ENCODE results near the gene POMC.
A peak's percentile ranks its signal among the peaks of the same experiment; 100 is the strongest.
"Not testable (repeated sequence)": the region's sequence is repeated elsewhere in the genome, so short reads cannot be mapped to it uniquely, and the experiment has no call there.

Gene POMC

GRCh38 chr2:25168256-25169072 lies at the start of gene POMC:
TSS of gene POMC (minus strand) at chr2:25168580. CDS start at chr2:25164772, 3,808 bp downstream.
- no peak for DNase-seq

DNA sequence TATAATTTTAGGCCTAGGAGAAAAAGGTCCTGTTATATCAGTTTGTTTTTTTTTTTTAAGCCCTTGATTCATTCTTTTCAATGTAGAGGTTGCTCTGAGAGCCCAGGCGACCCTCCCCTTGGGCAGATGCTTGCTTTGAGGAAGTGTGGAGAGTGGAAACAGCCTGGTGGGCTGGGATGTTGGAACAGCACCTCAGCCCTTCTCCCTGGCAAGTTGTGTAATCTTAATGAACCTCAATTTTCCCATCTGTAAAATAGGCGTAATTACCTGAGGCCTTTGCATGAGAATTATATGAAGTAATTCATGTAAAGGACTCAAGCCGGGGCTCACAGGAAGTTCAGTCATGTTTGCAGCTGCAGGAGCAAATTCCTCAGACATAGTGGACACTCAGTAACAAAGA lies 49.7 kb upstream of the POMC start:
- DNase-seq, result no peak

- DNase-seq, result no peak
Observed at GRCh38 chr2:25215948-25216679, 47.7 kb upstream of the POMC start.

DNA sequence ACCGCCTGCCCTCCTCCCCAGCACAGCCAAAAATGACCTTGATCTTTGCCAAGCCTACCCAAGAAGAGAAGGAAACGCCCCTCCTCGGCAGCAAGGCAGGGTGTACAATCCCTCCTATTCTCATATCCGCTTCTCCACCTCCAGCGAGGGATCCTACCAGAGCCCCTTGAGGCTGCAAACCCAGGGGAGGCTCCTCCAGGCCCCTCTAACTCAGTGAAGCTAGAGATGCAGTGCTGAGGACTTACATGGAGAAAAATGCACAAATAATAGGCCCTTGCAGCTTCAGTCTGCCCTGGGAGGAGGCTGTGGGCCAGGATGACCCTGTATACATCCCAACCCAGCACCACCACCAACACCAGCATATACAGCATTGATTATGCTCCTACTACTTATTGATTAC lies 46.9 kb upstream of the POMC start:
- DNase-seq, result no peak

DNA sequence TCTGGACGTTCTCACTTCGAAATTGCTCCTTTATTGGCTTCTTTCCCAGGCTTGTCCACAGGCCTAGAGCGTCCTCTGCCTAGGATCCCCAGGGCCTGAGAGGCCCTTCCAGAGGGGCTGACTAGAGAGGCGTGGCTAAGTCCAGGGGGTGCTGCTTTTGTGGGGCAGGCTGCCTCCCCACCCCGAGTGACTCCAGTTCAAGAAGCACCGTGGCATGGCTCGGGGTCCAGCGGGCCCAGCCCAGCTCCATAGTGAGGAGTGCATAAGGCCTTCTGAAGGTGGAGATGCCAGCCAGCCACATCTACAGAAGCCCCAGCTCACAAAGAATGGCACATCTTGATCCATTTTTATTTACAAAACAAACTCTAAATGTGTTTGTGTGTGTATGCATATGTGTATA lies 44.8 kb upstream of the POMC start:
- no peak for DNase-seq

GRCh38 chr2:25210923-25211322 lies 42.5 kb upstream of the POMC start:
- DNase-seq, result not testable (repeated sequence)

- DNase-seq, result no peak
Observed at GRCh38 chr2:25207078-25207545, 38.7 kb upstream of the POMC start.

DNA sequence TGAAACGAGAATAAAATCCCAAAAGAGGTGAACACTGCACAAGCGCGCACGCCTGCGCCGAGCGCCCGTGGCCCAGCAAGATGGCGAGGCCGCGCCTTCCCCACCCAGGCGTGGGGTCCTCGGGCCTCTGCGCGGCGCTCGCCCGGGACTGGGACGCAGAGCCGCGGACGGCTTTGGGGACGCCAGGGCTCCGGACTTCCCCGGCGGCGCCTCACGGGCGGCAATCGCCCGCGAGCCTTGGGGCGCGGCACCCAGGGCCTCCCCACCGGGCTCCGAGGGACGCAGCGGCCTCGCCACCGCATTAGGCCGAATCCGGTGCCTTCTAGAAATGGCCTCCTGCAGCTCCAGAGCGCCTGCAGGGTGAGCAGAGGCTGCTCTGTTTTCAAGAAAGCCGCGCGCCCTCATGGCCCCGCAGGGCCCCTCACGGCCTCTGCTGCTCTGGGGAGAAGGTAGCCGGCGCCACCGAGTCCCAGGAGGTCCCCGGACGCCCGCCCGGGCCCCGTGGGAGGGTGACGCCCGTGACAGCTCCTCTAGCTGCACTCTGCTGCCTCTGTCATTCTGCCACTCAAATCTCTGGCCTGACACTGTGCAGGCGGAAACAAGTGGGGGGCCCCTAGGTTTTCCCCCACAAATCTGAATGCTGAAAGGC lies 35.9 kb upstream of the POMC start:
- DNase-seq, result no peak

GRCh38 chr2:25202275-25202674 lies 33.9 kb upstream of the POMC start:
- no peak for DNase-seq

DNA sequence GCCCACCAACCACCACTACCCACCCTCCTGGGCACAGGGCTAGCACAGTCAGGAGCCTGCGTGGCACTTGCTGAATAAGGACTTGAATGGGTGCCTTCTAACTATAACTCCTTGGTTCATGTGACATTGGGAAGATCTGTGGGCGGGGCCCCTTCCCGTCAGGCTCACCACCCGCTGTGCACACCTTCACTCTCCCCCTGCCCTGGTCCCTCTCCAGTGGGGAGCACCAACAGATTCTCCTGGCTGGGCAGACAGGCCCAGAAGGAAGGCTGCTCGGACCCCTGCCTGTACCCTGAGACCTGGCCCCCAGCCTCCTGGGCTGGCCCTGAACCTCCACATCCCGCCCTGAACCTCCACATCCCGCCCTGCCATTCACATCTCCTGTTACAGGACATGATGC lies 33.4 kb upstream of the POMC start:
- DNase-seq, result no peak

DNA sequence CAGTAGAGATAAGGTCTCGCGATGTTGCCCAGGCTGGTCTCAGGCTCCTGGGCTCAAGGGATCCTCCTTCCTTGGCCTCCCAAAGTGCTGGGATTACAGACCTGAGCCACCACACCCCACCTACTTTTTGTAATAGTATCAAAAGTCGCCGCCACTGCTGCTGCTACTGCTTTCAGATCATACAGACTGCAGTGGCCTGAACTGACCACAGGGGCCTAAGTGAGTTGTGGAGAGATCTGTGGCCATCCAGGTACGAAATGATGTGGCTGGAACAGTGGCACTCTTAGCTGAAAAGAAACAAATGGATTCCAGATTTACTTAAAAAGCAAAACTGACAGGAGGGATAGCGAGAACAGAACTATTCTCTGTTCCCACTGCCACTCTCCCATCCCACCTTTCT lies 32.9 kb upstream of the POMC start:
- DNase-seq, result peak in 1 of 2 experiments; percentile 17

GRCh38 chr2:25198576-25198975 lies 30.2 kb upstream of the POMC start:
- DNase-seq, result no peak

DNA sequence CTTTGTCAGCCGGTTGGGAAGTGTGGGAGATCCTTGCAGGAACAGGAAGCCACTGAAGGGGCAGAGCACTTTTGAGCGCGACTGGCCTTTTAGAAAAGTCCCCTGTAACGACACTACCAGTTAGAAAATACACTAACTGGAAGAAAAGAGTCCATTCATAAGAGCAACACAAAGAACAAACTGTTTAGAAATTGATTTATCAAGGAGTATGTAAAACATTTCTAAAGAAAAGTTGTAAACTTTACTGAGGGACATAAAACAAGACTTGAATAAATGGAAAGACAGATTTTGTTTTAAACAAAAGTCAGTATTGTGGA lies 29.8 kb upstream of the POMC start:
- DNase-seq, result no peak

DNA sequence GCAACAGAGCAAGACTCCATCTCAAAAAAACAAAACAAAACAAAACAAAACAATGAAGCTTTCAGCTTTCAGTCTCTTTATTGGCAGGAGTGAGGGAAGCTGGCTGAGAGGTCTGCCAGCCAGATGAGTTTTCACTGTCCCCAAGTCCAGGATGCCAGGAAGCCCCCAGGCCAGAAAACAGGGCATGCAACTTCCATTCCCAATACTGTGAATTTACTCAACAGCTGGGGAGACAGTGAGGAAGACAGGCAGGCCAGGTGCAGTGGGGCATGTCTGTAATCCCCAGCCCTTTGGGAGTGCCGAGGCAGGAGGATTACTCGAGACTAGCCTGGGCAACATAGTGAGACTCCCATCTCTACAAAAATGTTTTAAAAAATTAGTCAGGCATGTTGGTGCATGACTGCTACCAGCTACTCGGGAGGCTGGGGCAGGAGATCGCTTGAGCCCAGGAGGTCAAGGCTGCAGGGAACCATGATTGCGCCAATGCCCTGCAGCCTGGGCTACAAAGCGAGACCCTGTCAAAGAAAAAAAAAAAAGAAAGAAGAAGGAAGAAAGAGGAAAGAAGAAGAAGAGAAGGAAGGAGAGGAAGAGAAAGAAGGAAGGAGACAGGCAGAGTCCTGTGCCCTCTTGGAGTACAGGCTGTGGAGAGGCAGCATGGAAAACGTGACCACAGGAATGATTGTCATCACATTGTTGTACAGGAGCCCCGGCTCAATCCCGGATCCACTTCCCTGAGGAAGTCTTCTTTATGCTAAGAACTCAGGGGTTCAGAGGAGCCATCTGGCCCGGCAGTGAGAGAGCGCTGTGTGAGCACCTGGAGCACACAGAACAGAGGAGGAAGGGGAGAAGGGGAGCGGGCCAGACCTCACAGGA lies 29.2 kb upstream of the POMC start:
- DNase-seq, result no peak

- DNase-seq, result no peak
Observed at GRCh38 chr2:25194576-25195122, 26.3 kb upstream of the POMC start.

DNA sequence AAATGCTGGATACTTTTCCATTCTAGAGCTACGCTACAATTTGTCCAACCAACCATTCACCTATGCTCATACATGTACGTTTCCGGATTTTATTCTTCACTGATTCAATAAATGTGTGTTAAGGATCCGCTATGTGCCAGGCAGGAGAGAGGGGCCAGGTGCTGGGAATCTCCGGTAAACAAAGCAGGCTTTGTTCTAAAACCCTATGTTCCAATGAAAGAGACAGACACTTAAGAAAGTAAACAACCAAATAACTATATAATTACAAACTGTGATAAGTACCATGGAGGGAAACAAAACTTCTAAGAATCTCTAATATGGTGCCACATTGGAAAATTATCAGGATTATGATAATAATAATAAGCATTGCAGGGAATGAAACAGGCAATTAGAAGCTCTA lies 22.2 kb upstream of the POMC start:
- no peak for DNase-seq

GRCh38 chr2:25188405-25188804 lies 20.0 kb upstream of the POMC start:
- no peak for DNase-seq

DNA sequence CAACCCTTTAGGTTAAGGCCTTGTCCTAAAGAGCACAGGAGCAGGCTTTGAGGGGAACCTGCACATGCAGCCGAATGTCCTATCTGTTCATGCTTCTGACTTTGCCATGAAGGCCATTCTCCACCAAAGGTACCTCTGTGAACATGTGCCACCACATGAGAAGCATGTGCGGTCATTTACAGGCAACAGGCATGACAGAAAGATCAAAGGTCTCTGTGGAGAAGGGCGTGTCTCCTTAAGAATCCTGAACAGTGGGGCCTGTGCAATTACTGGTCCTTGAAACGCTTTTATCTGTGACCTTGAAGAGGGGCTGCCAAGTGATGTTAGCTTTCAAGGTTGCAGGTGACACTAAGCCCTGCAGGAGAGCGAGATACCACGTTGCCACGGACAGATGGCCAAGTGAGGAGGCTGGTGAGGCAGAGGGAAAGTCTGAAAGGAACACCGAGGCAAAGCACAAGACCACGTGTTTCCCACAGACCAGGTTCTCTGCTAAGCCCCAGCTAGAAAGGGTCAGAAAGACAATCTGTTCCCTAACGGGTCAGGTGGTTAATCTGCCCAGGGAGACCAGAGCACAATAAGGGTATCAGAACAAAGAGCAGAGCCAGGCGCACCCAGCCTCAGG lies 19.5 kb upstream of the POMC start:
- no peak for DNase-seq

GRCh38 chr2:25184254-25184653 lies 15.9 kb upstream of the POMC start:
- DNase-seq, result no peak

DNA sequence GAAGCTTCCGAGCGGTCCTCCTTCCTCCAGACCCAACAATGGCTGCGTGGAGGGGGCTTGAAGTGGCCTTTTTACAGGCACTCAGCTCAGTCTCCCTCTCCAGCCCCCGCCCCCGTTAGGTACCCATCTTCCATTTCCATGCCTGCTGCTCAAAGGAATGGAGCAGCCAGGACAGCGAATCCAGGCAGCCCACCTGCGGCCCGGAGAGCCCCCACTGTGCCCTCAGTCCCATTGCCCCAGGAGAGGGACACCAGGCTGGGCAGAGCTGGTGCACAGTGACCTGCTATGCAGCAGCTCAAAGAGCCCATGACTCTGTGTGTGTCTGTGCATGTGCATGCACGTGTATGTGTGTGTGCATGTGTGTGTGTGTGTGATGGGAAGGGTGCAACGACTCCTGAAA lies 10.6 kb upstream of the POMC start:
- no peak for DNase-seq

GRCh38 chr2:25177211-25177611 lies 8.8 kb upstream of the POMC start:
- DNase-seq, result no peak

GRCh38 chr2:25176541-25177181 lies 8.3 kb upstream of the POMC start:
- DNase-seq, result no peak

Data from SW 1271 (cell line).